Stimulated activated CD8-positive, alpha-beta memory T cell treated with anti-CD3 and anti-CD28 coated beads, Interleukin-4, amount 100 ng/mL, for 1 hour (primary cell): ENCODE data around the gene MAGOHB.
"Not testable (repeated sequence)": the region's sequence is repeated elsewhere in the genome, so short reads cannot be mapped to it uniquely, and the experiment has no call there.

Experiments used
- DNase-seq, 2 donors: peaks; one replicate each; pipeline ENCODE4 v3.0.0-alpha.2; 2020; ENCODE audit warnings: low read depth in 2 of 2, low spot score in 1 of 2

MAGOHB gene

DNA sequence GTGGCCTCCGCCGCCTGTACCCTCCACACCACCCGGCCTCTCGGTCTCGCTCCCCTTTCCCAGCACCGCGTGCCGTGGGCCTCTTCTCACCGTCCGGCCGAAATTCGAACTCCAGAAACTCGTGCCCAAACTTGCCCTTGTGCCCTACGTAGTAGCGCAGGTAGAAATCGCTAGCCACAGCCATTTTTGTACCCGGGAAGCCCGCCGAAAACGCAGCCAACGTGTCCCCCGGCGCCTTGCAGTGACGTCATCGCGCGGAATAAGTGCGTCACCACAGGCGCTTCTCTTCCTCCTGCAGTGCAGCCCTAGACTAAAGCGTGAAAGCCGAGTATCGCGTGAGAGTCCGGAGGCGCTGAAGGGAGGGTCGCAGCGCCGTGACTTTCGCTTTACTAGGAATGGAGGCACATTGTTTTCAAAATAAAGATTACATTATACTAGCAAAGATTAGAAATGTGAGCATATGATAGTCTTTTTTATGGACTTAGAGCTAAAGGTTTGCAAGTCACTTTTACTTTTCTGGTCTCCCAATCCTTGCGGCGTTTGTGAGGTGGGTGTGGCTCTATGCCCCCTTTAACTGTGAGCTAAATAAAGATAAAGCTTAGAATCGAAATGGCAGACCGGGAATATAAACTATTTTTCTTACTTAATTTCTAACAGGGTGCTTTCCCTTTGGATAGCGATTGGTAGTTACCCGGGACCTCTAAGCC is at the start of gene MAGOHB:
Gene MAGOHB, minus strand, starts transcription at position 261 of the 707 bp plus-strand sequence. Its CDS starts 77 bp downstream, at position 184.
- DNase-seq: peak; percentile 99

DNA sequence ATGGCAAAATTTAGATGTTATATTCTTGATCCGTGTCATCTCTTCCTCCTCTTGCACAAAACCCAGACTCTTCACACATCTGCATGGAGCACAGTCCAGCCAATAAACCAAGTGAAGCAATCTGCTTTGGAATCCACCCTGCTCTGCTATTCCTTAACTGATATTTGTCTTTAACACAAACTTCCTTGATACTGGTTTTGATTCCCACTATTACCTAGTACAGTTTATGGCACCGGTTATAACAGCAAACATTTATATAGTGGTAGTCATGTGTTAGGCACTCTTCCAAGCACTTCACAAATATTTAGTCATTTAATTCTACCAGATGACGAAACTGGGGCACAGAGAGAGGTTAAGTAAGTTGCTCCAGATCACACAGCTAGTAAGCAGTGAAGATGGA is 47.9 kb upstream of the MAGOHB start:
- no peak for DNase-seq

DNA sequence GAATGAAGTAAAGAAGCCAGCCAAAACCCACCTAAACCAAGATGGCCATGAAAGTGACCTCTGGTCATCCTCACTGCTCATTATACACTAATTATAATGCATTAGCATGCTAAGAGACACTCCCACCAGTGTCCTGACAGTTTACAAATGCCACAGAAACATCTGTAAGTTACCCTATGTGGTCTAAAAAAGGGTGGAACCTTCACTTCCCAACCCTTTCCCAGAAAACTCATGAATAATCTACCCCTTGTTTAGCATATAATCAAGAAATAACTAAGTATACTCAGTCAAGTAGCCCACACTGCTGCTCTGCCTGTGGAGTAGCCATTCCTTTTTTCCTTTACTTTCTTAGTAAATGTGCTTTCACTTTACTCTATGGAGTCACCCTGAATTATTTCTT is 40.6 kb upstream of the MAGOHB start:
- no peak for DNase-seq

DNA sequence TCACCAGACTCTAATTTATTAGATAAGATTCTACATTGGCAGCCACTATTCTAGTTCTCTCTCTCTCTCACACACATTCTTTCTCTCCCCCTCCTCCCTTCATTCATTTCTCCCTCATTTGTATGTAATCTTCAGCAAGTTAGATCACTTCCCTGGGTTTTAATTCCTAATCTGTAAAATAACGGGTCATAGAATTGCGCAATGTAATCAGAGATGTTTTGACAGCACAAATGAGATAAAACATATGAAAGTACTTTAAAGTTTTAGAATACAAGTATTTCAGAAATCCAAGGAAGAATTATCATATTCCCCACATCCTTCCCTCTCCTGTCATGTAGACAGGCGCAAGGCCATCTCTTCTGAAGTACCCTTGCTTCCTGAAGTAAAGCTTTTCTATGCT is 38.8 kb upstream of the MAGOHB start:
- no peak for DNase-seq

DNA sequence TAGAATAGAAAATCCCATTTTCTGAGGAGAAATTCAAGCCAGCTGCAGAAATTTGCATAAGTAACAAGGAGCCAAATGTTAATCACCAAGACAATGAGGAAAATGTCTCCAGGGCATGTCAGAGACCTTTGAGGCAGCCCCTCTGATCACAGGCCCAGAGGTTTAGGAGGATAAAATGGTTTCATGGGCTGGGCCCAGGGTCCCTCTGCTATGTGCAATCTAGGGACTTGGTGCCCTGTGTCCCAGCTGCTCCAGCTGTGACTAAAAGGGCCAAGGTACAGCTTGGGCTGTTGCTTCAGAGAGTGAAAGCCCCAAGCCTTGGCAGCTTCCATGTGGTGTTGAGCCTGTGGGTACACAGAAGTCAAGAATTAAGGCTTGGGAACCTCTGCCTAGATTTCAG is 33.2 kb upstream of the MAGOHB start:
- not testable (repeated sequence) for DNase-seq

DNA sequence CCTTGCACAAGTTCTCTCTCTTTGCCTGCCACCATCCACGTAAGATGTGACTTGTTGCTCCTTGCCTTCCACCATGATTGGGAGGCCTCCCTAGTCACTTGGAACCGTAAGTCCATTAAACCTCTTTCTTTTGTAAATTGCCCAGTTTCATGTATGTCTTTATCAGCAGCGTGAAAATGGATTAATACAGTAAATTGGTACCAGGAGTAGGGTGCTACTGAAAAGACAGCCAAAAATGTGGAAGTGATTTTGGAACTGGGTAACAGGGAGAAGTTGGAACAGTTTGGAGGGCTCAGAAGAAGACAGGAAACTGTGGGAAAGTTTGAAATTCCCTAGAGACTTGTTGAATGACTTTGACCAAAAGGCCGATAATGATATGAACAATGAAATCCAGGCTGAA is 32.5 kb upstream of the MAGOHB start:
- no peak for DNase-seq

DNA sequence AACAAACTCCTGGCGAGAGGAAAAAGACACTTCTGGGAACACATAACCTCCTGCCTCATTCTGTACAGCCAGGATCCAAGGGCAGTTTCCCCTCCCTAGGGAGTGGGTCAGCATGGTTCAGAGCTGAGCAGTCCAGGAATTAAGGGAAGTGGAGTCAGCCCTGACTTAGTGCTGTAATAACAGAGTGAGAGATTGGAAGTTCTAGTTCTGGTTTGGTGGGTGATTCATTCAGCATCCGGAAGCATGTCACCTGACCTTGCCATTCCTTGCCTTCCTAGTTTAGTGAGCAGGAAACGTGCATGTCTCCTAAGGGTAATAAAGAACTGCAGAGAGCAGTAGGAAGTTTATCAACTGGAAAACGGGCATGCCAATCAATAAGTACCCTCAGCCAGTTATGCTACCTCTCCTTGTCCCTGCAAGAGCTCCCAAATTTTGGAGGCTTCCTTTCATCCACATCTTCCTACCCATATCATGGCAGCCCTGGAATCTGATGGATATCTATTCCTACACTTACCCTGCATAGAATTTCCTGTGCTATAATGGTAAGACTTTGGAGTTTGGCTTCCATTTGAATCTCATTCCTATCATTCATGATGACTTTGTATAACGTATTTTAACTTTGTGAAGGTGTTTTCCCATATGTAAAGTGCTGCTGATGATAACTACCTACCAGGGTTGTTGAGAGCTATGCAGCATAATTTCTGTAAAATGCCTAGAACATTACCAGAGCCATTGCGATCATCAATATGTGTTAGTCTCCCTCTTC is 28.5 kb upstream of the MAGOHB start:
- no peak for DNase-seq

DNA sequence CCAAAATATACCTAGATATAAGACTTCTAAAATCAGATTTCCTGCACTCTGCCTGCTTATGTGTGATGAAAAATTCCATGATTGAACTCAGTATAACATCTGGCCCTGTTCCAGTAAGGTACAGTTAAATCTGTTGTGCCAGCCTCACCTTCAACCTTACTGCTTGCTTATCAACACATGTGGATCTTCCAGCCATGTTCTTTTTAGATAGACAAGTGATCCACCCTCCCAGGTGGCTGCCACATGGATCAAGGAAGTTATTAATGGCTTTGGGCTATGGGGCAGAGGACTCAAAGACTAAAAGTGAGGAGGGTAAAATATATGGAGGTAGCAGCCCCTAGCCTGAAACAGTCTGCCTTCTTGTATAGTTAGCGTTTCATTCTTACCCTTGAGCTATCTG is 25.3 kb upstream of the MAGOHB start:
- no peak for DNase-seq

DNA sequence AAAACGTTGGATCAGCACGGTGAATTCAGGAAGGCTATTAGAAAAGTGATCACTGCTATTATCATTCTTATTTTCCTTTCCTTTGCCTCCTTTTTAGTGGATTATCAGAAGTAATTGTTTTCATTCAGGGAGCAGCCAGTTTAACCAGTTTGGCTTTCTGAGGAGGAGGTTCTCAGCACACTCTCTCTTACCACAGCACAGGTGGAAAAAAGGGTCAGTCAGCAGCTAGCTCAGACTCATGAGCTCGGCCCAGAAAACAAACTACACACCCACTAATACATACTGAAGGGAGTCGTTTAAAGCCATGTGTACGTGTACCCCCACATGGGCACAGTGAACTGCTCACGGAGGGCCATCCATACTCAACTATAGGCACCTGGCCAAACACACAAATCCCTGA is 23.2 kb upstream of the MAGOHB start:
- no peak for DNase-seq

DNA sequence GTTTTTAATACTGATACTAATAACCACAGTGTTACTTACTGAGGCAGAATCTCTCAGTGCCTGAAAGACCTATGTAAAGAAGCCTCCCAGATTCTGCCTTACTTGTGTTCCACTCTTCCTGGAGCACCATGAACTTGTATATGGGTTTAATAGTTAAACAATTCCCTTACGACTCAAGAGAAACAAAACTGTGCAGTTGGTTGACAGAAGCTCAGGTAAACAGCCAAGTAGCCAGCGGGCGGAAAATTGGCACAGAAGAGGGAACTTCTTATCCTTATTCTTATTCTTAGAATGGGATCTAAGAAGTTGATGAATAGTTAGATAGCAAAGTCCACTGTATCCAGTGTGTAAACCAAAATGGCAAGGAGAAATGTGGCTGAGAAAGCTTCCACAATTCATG is 22.7 kb upstream of the MAGOHB start:
- DNase-seq: no peak

DNA sequence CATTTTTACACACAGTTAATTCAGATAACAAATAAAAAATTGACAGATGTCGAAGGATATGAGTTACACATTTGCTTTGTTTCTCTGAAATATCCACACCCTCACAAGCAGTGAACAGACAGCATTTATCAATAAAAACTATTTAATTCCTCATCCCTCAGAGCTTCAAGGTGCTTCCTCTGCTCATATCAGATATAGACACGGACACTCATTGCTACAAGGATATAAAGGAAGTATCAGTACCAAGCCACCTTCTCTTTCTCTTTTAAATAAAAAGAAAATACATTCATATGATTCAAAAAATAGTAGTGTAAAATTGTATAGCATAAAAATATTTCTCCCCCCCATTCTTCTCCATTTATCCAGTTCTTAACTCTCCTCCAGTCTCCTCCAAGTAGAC is 21.9 kb upstream of the MAGOHB start:
- no peak for DNase-seq

DNA sequence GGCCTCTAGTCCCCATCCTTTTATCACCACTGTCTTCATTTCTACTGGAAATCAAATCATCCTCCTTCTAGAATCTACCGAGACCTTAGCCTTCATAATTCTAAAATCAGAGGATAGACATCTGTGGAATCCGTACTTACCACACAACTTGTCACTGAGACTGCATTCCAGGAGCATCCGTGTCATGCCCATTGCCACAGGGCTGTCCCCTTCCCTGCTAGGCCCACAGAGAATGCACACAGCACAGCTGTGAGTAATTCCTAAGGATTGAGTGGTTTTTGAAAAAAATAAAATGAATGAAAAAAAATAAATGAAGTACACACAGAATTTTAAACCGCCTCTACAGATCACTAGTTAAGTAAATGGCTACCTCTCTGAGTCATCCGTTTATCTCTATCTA is 21.0 kb upstream of the MAGOHB start:
- no peak for DNase-seq

DNA sequence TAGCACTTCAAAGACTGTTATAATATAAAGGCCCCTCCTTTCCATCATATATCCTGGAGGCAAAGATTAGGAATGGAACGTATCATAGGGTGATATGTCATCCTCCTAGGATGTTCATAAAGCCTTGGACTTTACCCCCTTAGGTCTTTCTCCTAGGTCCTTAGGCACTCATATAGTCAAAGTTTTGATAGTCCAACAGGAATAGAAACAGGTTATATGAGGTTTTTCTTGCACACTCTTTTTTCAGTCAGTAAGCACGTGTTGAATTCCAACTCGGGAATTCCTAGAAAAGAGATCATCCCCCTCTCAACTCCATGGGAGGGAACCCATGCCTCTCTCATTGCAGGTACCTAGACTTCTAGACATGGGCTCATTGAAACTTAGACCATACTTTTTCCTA is 20.1 kb upstream of the MAGOHB start:
- DNase-seq: no peak

DNA sequence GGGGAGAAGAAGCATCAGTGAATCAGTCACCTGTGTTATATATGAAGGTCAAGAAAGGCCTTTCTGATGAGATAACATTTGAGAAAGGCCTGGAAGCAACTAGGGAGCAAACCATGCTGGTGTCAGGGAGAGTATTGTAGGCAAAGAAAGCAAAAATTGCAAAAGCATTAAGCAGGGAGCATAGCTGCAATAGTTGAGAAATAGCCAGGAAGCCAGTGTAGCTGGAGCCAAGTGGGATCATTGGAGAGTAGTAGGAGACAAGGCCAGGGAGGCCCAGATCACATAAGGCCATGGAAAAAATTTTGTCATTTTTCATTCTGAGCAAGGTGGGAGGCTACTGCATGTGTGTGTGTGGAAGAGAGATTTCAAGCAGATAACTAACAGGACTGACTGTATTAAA is 18.8 kb upstream of the MAGOHB start:
- no peak for DNase-seq

DNA sequence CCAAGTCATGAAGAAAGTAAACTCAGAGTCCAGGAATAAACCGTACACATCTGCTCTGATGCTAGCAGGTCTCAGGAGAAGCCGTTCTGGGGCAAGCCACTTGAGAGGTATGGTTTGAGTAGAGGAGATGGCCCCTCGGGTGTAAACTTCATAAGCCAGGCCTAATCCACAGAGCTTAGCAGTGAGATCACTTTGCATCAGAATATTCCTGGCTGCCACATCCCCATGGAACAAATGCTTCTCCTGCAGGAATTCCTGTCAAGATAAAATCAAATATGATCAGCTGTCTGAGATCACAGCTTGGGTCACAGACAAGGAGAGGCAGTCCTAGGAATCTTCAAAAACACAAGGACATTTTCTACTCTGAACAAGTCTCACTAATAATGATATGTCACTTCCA is 11.2 kb upstream of the MAGOHB start:
- DNase-seq: no peak

DNA sequence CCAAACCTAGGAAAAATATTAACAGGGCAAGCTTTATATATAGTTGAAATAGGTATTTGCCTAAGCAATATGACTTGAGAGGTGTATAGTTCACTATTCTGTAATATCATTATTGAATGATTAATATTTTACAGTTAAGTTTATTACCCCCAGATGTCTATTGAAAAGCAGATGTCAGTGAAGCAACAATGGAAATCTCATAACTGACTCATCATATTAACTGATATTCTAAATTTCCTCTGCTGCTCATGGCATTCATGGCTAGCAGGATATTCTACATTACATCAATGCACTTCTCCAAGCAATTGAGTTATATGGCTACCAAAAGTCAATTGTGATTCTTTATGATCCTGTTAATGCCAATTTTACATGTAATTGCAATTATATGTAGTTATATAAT is 9.7 kb upstream of the MAGOHB start:
- no peak for DNase-seq

DNA sequence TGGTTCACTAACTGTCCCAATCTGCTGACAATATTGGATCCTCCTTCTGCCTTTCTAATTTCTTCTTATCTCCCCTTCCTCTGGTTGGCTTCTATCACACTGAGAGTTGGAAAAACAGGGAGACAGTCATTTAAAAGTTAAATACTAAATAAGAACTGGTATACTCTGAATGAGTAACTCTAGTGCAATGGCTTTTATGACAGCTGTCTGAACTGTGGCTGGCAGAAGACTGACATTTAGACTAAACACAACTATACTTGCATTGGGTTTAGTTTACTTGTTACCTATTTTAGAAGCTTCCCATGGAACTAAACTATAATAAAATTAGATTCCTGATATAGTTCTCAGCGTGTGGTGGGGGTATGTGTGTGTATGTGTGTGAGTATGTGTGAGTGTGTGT is 7.9 kb upstream of the MAGOHB start:
- DNase-seq: no peak

DNA sequence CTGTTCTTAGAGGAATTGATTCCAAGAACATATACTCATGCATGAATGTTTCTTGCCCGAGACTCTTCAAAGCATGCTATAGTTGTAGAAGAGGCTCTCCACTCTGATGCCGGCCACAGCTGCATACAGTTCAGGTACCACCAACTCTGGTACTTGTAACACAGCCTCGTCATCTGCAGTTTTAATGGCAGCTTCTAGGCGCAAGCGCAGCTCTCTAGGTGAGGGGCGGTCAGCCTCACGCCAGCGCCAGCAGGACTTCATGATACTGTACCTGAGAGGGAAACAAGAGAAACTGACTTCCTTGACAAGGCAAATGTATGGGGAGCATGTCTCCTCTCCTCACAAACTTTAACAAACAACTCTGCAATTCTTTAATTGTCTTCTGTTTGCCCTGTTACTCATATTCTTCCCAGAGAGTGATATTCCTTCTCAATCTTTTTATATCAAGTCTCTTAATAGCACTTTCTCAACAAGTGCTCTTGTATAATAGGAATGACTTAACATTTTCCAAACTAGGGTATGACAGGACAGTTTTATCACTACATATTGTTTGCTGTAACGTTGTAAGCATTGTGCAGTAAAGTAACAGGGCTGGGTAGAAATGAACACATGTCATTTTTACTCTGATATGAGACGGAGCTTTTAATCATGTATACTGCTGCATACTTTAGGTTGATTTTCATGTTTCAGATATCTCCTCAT is 6.8 kb upstream of the MAGOHB start:
- DNase-seq: no peak

DNA sequence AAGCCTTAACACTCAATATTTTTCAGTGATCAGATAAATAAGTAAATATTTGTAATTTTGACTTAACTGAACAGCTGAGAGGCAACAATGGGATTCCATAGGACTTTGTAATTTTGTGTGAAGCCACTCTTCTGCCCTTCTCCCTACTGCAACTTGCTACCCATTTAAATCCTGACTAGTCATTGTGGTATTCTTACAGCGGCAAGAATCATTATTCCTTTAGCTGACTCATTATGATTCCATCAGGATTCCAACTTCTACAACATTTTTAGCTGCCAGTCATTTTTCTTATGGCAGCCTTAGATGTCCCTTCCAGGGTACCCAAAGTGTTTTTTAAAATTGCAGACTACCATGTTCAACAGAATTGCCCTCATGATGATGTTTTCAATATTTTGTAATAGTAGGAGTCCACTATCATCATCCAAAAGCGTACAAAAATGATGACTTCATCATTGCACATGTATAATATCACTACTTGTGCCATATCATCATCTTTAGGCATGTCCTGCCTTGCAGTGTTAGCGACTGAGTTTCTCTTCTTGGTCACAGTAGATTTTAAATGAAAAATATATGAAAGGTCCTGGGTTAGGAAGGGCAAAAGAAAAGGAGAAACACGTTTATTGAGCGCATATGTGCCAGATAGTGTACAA is 5.1 kb upstream of the MAGOHB start:
- DNase-seq: no peak

DNA sequence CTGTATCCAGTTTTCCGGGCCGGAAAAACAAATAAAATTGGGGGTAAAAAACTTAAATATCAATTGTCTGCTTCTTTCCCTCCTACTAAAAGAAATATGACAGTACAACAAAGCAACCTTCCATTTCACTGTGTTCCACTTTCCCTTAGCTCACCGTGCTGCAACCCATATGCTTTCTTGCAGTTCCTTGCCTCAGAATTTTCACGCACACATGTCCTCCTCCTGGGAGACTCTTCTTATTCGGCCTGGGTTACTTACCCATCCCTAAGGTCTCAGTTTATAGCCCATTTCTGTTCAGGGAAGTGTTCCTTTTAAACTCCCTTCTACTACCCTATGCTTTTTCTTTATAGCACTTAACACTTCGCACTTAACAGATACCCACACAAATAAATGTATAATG is 4.5 kb upstream of the MAGOHB start:
- DNase-seq: no peak

DNA sequence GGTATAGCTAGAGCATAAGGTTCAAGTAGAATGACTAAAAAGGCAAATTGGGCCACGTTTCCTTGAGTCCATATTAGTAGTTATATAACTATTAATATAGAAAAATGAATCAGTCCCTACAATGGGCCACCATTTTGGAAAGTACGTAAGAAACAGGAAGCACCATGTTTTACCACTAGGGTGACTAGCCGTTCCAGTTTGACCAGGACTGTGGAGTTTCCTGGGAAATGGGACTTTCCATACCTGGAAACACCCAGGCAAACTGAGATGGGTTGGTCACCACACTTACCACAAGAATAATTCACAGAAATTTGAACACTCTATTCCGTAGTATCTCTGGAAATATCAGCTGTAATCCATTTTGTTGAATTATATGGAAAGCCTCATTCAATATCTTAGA is 2.1 kb upstream of the MAGOHB start:
- no peak for DNase-seq

DNA sequence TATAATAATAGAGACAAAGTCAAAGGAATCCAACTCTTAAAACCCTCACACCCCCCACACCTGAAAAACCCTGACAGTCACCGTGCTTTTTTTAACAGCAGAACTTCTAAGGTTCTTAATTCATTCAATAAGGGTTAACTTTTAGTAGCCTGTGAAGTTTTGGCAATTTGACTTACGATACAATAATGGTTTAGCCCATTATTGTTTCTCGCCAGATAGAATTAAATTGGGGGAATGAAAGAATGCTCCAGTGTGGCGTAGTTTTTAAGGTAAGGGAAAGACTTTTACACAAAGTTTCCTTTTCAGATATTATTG is 604 bp upstream of the MAGOHB start:
- DNase-seq: no peak
